HG02938 (cell line): ENCODE results near the gene KLF4.

Experiments
- ATAC-seq: cut with Tn5 transposase; IDR thresholded peaks from one replicate; pipeline ENCODE4 v1.9.1; 2021; ENCODE audit warnings: mild to moderate bottlenecking, moderate library complexity; ENCODE audit not compliant: unreplicated experiment

KLF4 gene

DNA sequence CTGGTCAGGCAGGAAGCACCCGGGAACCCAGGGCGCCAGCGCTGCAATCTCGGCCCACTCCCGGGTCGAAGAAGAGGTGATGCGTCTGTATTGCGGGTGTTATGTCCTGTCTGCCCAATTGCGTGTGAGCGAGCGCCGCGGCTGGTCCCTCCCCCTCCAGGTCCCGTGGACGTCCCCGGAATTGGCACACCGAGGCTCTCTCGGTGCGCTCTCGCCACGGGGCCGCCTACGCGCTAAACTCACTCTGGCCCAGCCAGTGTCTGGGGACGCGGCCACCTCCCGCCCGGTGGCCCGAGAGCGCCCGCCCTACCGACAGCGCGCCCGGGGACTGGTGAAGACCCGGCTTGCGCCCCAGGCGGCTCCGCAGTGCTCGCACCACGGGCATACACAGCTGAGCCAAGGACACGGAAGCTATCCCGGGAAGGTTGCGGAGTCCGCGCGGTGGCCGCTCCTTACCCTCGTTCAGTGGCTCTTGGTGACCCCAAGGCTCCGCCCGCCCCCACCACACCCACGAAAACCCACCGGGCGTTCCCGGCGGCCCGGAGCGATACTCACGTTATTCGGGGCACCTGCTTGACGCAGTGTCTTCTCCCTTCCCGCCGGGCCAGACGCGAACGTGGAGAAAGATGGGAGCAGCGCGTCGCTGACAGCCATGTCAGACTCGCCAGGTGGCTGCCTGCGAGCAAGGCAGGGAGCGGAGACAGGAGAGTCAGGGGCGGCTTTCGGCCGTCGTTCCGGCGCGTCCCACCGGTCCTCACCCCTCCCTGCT lies 1.0 kb downstream of the KLF4 start:
- ATAC-seq, result no peak

DNA sequence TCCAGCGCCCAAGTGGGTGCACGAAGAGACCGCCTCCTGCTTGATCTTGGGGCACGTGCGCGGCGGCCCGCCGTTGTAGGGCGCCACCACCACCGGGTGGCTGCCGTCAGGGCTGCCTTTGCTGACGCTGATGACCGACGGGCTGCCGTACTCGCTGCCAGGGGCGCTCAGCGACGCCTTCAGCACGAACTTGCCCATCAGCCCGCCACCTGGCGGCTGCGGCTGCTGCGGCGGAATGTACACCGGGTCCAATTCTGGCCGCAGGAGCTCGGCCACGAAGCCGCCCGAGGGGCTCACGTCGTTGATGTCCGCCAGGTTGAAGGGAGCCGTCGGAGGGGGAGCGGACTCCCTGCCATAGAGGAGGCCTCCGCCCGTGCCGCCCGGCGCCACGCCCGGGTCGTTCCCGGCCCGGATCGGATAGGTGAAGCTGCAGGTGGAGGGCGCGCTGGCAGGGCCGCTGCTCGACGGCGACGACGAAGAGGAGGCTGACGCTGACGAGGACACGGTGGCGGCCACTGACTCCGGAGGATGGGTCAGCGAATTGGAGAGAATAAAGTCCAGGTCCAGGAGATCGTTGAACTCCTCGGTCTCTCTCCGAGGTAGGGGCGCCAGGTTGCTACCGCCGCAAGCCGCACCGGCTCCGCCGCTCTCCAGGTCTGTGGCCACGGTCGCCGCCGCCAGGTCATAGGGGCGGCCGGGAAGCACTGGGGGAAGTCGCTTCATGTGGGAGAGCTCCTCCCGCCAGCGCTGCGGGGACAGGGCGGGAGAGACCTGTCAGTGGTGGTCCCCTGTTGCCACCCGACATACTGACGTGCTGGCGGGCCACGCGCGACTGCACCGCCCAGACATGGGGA lies 1.8 kb downstream of the KLF4 start:
- no peak for ATAC-seq

DNA sequence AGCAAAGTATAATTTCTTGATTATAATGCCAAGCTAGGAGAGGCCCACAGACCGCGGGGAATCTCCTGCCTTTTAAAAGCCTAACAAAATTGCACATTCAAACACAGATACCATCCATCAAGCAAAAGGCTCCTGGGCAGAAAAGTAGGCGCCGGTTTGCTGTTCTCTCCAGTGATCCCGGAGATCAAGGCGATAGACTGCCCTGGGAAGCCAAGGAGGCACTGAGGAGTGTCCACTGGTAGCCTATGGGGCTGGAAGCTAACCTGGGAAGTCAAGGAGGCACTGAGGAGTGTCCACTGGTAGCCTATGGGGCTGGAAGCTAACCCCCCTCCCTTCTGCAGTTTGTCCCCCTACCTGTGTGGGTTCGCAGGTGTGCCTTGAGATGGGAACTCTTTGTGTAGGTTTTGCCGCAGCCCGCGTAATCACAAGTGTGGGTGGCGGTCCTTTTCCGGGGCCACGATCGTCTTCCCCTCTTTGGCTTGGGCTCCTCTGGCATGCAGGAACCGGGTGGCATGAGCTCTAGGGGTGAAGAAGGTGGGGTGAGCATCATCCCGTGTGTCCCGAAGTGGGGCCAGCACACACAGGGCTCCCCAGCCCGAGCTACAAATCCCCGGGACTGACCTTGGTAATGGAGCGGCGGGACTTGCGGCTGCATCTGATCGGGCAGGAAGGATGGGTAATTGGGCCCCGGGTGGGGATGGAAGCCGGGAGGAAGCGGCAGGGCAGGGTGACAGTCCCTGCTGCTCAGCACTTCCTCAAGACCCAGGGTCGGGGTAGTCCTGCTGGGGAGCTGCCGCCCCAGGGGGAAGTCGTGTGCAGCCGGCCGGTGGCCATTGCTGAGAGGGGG lies 2.7 kb downstream of the KLF4 start:
- ATAC-seq, result no peak

DNA sequence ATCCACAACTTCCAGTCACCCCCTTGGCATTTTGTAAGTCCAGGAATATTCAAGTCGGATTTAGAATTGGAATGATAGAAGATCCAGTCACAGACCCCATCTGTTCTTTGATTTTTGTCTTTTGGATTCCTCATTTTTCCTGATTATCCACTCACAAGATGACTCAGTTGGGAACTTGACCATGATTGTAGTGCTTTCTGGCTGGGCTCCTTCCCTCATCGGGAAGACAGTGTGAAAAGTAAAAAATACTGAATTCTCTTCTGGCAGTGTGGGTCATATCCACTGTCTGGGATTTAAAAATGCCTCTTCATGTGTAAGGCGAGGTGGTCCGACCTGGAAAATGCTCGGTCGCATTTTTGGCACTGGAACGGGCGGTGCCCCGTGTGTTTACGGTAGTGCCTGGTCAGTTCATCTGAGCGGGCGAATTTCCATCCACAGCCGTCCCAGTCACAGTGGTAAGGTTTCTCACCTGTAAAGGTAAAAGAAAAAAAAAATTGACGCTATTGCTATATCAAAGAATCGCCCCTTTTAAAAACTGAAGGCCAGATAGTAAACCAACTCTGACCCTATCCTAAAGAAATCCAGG lies 4.0 kb downstream of the KLF4 start:
- no peak for ATAC-seq

DNA sequence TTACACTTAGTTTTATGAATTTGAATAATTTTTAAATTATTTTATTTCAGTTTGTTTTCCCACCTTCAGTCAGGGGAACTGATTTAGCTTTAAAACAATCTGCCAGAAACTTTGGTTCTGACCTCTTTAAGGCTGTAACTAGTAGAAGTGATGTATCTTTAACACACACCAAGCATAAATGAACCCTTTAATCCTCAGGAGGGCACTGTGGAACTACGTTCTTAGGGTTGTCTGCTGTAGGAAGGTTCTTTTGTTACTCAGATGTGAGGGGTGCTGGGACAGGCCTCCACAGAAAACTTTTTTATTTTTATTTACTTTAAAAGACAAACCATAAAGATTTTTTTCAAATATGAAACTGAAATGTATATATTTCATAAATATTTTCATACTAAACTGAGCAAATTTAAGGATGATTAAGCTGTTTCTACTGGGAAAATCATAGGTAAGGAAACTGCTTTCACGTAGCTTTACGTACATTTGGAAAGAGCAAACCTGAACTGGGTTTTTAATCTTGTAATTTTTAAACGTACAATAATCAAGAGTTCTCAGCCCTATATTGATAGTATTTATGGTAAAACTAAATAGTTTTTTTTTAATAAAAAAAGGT lies 5.3 kb downstream of the KLF4 start:
- peak; percentile 37 for ATAC-seq

DNA sequence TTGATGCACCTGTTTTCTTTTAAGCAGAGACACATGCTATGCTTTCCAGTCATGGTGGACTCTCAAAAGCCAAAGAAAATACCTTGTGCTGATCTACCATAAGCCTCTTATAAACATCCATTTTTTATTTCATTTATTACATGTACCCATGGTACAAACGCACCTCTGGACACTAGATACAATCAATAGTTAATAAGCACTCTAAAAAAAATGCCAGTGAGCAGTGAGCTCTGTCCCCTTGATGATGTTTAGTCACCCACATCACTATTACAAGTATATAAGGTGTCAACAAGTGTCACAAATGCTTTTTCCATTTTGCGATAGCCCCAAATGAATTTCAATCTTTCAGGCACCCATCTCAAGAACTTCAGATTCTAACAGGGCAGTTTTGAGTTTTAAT lies 5.9 kb downstream of the KLF4 start:
- ATAC-seq, result no peak

DNA sequence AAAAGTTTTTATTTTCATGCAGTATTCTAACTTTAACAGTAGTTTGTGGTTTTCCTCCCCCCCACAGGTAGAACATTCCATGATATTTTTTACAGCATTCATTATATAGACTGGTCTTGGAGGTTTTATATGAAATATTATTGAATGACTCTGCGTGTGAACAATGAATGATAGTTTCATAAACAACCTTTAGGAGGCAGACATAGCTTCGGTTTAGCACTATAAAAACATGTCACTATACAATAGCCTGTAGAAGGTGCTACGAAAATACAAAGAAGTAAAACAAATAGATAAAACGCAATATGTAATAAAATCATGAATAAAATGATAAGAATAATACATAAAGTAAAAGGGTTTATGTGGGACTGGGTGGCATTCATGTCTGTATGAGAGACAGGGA lies 8.5 kb downstream of the KLF4 start:
- ATAC-seq, result no peak

DNA sequence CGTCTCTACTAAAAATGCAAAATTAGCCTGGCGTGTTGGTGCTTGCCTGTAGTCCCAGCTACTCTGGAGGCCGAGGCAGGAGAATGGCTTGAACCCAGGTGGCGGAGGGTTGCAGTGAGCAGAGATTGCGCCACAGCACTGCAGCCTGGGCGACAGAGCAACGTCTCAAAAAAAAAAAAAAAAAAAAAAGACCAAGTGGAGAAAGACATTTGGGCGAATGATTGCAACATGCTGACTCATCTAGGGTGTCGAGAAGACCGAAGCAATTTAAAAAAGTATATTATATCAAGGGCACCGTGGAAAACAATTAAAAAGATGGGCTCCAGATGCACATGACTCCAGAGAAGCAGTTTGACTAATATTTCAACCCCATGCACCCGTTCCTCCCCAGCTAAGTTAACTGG lies 9.2 kb downstream of the KLF4 start:
- ATAC-seq, result no peak

DNA sequence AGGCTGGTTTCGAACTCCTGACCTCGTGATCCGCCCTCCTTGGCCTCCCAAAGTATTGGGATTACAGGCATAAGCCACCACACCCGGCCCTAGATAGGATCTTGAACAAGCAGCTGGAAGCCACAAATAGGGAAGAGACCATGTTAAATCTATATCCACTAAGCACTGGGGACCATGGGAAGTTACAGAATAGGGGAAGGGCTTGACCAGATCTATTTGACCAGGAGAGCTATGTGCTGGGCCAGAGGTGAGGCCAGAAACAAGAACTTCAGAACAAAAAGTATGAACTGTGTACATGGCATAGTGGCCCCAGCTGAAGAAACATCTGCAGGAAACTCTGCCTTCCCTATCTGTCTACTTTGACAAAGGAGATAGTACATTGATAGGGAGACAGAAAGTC lies 10.8 kb downstream of the KLF4 start:
- no peak for ATAC-seq

DNA sequence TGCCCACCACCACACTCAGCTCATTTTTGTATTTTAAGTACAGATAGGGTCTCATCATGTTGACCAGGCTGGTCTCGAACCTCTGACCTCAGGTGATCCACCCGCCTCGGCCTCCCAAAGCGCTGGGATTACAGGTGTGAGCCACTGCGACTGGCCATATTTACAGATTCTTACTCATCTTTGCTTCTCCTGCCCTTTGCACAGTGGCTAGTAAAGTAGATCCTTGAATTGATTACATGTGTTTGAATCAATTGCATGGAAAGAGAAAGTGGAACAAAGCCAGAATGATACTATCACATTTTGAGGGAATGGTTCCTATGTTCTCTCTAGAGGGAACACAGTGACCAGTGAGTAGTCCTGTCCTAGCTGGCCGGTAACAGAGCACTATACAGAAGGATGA lies 15.4 kb downstream of the KLF4 start:
- no peak for ATAC-seq

DNA sequence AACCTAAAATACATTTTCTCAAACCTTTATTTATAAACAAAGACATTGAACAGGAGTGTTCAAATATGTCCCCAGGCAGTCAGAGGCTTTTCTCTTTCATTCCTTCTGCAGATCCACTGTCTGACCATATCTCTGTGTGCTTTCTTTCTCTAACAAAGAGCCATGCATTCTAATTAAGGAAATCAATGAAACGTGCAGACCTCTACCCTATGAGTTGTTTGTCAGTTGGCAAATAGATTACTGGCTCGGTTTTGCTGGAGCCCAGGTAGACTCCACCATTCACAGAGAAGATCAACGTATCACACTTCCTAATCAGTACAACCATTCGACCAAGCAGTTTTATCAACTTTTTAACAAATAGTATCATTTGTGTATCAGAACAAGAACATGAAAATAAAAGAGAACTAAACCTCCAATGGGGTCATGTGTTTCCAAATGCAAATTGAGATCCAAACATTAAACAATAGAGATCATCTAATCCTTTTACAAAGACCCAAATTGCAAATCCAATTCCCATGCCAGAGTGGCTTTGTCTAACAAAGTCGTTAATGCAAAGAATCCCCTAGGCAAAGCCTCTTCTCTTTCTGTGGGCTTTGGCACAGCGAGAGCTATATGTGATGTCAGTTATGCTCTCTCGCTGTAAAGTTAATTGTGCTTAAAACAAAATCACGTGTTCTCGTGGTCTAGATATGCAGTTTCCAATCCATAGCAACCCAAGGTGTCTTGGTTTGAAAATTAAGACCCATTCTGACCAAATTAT lies 16.8 kb downstream of the KLF4 start:
- ATAC-seq, result no peak

DNA sequence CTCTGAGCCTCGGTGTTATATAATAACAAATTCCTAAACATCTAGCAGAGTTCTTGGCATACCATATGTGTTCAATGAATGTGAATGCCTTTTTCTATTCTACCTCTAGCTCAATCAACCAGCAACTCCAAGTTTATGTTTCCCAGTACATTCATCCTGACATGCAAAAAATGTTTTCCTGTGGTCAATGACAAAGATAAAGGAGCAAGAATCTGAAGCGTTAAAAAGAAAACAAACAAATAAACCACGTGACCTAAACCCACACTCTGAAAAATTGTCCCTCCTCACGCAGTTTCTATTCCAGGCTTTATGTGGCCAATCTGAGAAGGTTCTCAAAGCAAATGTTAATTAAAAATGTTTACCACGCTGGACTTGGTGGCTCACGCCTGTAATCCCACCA lies 18.0 kb downstream of the KLF4 start:
- no peak for ATAC-seq

DNA sequence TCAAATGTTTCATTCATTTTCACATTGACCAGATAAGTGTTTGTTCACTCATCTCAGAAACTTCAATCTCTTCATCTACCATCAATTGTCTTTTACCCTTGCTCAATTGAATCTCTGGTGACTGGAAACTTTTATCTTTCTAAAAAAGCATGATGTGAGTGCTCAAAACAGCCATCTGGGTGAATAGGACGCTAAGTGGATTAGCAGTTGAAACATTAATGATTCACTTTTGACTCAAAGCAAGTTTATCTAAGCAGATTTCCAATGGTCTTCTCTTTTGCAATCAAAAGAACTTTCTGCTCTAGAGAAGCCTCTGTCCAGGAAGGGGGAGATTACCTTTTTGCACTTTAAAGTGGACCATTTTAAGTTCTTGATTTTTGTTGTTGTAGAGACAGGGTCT lies 22.2 kb downstream of the KLF4 start:
- ATAC-seq, result no peak

DNA sequence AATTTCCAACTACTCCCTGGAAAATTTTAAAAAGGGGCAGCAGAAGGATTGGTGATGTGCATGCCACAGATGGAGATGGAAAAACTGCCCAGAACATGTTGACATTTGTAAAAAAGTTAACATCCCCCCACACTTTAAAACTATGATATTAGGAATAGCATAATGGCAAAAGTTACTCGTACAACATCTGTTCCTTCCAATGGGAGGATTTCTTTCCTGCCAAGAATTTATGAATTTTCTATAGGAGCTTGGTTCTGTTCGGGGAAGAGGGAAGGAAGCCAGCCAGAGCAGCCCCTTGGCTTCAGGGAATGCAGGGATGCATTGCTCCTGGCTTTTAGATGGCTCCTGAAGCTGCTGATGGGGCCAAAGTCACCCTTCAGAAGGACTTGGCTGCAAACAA lies 22.7 kb downstream of the KLF4 start:
- ATAC-seq, result no peak

DNA sequence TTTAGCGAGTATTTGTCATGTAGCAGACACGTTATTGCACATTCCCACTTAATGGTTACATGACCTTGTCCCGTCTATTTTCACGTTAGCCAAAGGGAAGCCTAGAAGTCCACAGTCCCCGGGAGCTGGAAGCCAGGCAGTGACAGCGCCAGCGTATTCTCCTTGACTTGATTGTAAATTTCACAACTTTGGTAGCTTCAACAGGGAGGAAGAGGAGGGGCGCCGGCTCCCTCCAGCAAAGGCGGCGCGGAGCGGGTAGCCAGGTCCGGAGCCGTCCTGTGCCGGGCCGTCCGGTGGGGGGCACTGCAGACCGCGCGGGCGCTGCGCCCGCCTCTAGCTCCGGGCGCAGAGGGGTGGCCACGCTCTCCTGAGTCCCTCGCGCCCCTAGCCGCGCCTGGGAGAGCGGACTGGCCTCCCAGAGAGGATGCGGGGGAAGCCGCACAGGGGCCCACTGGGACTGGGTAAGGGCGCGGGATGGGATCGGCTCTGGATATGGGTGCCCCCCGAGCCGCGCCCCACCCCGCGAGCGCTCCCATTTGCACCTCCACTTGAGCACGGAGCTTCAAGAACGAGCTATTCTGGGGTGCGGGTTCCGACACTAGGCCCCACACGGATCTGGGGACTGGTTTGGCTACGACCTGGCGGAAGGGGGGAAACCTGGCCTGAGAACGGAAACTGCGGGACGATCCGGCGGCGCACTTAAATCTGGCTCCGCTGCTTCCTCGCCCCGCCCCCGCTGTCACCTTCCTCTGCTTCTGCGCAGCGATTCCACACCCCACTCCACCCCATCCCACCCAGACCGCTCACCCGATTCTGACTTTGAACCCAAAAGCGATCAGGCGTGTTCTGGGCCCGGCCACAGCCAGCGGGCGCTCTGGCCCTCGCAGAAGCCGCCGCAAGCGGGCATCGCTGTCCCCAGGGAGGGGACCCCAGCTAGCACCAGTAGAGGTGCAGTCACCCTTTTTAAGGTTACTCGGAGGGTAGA lies 23.8 kb downstream of the KLF4 start:
- peak; percentile 73 for ATAC-seq

DNA sequence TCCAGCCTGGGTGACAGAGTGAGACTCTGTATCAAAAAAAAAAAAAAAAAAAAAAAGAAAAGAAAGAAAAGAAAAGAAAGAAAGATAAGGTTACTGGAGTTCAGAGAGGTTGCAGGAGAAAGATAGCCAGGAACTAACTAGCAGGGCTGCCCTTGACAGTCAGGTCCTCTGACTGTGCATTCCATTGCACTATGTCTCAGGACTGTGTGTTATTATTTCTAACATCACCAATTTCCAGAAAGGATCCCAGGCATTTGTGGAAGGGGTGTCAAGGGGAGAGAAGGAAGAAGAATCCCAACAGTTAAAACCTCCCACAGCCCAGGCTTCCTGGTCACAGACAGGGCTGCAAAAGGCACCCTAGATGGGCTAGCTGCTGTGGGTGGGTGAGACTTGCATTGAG lies 25.1 kb downstream of the KLF4 start:
- no peak for ATAC-seq

DNA sequence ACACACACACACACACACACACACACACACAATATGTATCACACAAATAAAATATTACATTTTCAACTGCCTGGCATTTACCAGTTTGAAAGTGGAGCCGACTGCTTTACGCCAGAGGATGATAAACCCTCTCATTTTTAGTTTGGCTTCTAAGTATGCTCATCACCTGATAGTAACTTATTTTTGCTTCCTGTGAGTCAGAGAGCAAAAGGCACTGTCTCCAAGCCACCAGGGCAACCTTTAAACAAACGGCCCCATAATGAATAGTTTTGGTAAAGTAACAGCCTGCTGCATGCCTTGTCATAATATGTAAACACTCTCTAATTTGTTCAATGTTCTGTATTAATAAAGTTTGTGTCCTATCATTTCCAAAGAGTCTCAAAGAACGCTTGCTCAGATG lies 26.9 kb downstream of the KLF4 start:
- no peak for ATAC-seq

DNA sequence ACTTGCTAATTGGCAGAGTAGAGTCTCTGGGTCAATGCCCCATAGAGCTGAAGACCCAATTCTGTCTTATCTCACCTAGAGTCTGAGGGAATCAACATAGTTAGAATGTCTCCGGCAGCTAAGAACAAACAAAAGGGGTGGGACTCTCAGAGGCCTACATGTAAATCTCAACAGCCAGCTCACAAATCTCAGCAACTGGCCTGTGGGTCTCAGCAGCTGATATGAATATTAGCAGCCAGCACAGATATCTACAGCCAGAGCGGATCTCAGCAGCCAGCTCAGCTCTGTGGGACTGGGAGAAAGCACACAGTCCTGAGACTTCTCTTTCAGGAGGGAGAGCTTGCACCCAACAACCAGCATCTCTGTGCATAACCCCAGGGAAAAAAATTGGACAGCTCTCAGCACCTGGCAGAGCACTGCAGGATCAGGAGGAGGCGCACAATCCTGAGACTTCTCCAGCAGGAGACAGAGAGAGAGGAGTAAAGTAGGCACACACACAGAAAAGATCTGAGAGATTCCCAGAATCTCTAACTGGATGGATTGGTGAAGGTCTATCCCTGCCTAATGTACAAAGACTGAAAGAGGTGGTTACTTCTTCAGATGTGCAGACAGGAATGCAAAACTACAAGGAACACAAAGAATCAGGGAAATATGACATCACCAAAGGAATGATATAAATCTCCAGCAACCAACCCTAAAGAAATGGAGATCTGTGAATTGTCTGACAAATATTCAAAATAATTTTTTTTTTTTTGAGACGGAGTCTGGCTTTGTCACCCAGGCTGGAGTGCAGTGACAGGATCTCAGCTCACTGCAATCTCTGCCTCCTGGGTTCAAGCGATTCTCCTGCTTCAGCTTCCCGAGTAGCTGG lies 29.2 kb downstream of the KLF4 start:
- ATAC-seq, result no peak
